ENCODE results near the gene HORMAD2.

Gene HORMAD2

GRCh38 chr22:30182815-30183214, 102.6 kb downstream of the HORMAD2 start:
- Histone ChIP-seq H4K20me1 (ENCODE audit: insufficient read depth, low read length, poor library complexity, severe bottlenecking) (no peaks in the 10 kb centered on the region), H3K9me3 (ENCODE audit: insufficient read depth, low read depth, low read length) (no peaks in the 10 kb centered on the region), H3K4me2 (ENCODE audit: low read depth, low read length, poor library complexity, severe bottlenecking) (no peak overlapping the region), H3K4me1 (ENCODE audit: insufficient read depth, low read length, poor library complexity, severe bottlenecking) (peaks cover 68% of the 10 kb centered on the region), H2AFZ (ENCODE audit: low read length) (no peak overlapping the region), H3F3A (ENCODE audit: low read depth) (0 out of 2 replicates have a peak, but pooled peaks cover 3% of the 10 kb centered on the region), H3K9me2 (replicated peaks; ENCODE audit: low read depth, low read length) (no peaks in the 10 kb centered on the region), H3K36me3 (ENCODE audit: insufficient read depth, low read length) (no peaks in the 10 kb centered on the region), H3K4me3 (ENCODE audit: low read length, poor library complexity, severe bottlenecking) (no peak overlapping the region), H3K9ac (ENCODE audit: low read depth, low read length, poor library complexity, severe bottlenecking) (no peak overlapping the region), H3K79me2 (ENCODE audit: insufficient read depth, low read length) (no peaks in the 10 kb centered on the region), H3K27me3 (ENCODE audit: insufficient read depth, low read length, poor library complexity, severe bottlenecking) (no peaks in the 10 kb centered on the region)
- no peak for TF ChIP-seq CTCF (conservative IDR thresholded peaks at IDR 0.05; ENCODE audit: low read length)
- no peak for TF ChIP-seq EZH2phosphoT487 (IDR thresholded peaks at IDR 0.05; ENCODE audit: borderline replicate concordance)

- Histone ChIP-seq H3K9ac (ENCODE audit: low read depth, low read length, poor library complexity, severe bottlenecking) (no peak overlapping the region), H3K4me2 (ENCODE audit: low read depth, low read length, poor library complexity, severe bottlenecking) (peak overlapping the region; percentile 33), H3K9me3 (ENCODE audit: insufficient read depth, low read depth, low read length) (no peaks in the 10 kb centered on the region), H3K36me3 (ENCODE audit: insufficient read depth, low read length) (no peaks in the 10 kb centered on the region), H4K20me1 (ENCODE audit: insufficient read depth, low read length, poor library complexity, severe bottlenecking) (no peaks in the 10 kb centered on the region), H3K27me3 (ENCODE audit: insufficient read depth, low read length, poor library complexity, severe bottlenecking) (no peaks in the 10 kb centered on the region), H3K4me3 (ENCODE audit: low read length, poor library complexity, severe bottlenecking) (no peak overlapping the region), H3F3A (ENCODE audit: low read depth) (0 out of 2 replicates have a peak, but pooled peaks cover 3% of the 10 kb centered on the region), H3K4me1 (ENCODE audit: insufficient read depth, low read length, poor library complexity, severe bottlenecking) (peaks cover 68% of the 10 kb centered on the region), H3K79me2 (ENCODE audit: insufficient read depth, low read length) (no peaks in the 10 kb centered on the region), H3K9me2 (replicated peaks; ENCODE audit: low read depth, low read length) (no peaks in the 10 kb centered on the region), H2AFZ (ENCODE audit: low read length) (no peak overlapping the region)
- no peak for TF ChIP-seq CTCF (conservative IDR thresholded peaks at IDR 0.05; ENCODE audit: low read length)
- no peak for TF ChIP-seq EZH2phosphoT487 (IDR thresholded peaks at IDR 0.05; ENCODE audit: borderline replicate concordance)
Observed at GRCh38 chr22:30183271-30183670, 103.0 kb downstream of the HORMAD2 start.

GRCh38 chr22:30183861-30184278, 103.6 kb downstream of the HORMAD2 start:
- TF ChIP-seq EZH2phosphoT487 (IDR thresholded peaks at IDR 0.05; ENCODE audit: borderline replicate concordance) = no peak
- no peak for TF ChIP-seq CTCF (conservative IDR thresholded peaks at IDR 0.05; ENCODE audit: low read length)
- Histone ChIP-seq H3K4me2 (ENCODE audit: low read depth, low read length, poor library complexity, severe bottlenecking) (peak overlapping the region; percentile 33), H3K36me3 (ENCODE audit: insufficient read depth, low read length) (no peaks in the 10 kb centered on the region), H3K9me2 (replicated peaks; ENCODE audit: low read depth, low read length) (no peaks in the 10 kb centered on the region), H2AFZ (ENCODE audit: low read length) (no peak overlapping the region), H3F3A (ENCODE audit: low read depth) (0 out of 2 replicates have a peak, but pooled peaks cover 3% of the 10 kb centered on the region), H3K9me3 (ENCODE audit: insufficient read depth, low read depth, low read length) (no peaks in the 10 kb centered on the region), H3K9ac (ENCODE audit: low read depth, low read length, poor library complexity, severe bottlenecking) (no peak overlapping the region), H3K79me2 (ENCODE audit: insufficient read depth, low read length) (no peaks in the 10 kb centered on the region), H3K4me1 (ENCODE audit: insufficient read depth, low read length, poor library complexity, severe bottlenecking) (peaks cover 68% of the 10 kb centered on the region), H3K4me3 (ENCODE audit: low read length, poor library complexity, severe bottlenecking) (no peak overlapping the region), H3K27me3 (ENCODE audit: insufficient read depth, low read length, poor library complexity, severe bottlenecking) (no peaks in the 10 kb centered on the region), H4K20me1 (ENCODE audit: insufficient read depth, low read length, poor library complexity, severe bottlenecking) (no peaks in the 10 kb centered on the region)
